ENCODE data around the gene GRK1. TPM values are rescaled to one million over a fixed set of nuclear protein-coding genes. Genes with fewer than 3 reads are reported as not detected.

Gene GRK1
- polyA plus RNA-seq, 1 experiment, result not detected

DNA sequence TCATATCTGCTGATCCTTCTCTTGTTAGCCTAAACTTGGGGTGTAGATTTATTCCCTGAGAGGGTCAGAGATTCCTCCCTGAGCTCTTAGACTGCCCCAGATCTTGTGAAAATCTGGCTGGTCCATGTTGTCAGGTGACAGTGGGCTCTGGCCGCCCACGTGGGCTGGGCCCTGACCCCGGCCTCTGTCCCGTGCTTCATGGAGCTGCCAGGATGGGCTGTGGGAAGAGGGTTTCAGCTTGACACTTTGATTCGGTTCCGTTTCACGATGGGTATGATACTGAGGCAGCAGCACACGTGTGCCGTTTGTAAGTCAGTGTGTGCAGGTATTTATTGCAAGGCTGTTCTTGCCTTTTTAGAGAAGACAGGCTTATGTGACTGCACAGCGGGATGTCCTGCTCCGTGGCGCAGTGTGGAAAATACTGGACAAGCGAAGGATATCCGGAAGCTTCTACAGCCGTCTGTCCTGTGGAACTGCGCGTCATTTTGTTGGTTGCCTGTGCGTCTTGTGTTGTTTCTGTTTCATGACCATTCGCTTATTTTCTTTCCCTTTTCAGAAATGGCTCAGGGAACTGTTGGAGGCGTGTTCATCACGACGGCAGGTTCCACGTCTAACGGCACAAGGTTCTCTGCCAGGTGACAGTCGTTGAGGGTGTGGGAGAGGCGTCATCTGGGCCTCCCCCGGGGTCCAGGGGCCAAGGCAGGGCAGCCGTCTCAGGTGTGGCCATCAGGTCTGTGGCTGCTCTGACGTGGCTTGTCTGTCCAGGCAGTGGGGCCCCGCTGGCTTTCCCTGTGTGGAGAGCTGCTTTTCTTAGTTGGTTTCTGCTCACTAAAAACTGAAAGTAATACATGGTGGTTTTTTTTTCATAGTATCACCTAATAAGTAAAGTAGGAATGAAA lies 29.5 kb upstream of the GRK1 start:
- ChIA-PET POLR2A (no interaction called here), CTCF (no interaction called here)

DNA sequence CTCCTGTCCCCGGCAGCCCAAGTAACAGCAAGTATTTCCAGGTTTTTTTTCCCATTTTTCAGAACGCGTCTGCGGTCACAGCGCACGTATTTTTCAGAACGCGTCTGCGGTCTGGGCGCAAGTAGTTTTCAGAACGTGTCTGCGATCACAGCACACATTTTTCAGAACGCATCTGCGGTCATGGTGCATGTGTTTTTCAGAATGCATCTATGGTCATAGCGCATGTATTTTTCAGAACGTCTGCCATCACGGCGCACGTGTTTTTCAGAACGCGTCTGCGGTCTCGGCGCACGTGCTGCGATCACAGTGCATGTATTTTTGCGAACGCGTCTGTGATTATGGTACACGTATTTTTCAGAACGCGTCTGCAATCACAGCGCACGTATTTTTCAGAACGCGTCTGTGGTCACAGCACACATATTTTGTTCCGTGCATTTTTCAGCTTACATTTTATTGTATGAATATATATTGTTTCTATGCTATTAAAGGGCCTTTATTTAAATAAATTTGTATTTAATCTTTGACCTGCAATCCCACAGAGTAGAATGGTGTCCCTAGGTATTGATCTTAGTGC lies 28.8 kb upstream of the GRK1 start:
- ChIA-PET CTCF (no interaction called here), POLR2A (no interaction called here)
- Histone ChIP-seq H3K4me3 (ENCODE audit: low read depth, low read length) (no peak overlapping the region), H3K27me3 (ENCODE audit: control insufficient read depth, insufficient read depth, low read length) (no peaks in the 10 kb centered on the region), H3K9me3 (ENCODE audit: control insufficient read depth, insufficient read depth, low read length) (no peaks in the 10 kb centered on the region; the same call in none of the 2 replicates), H3K27ac (ENCODE audit: low read depth, low read length) (no peak overlapping the region)
- TF ChIP-seq, protein P1, sequence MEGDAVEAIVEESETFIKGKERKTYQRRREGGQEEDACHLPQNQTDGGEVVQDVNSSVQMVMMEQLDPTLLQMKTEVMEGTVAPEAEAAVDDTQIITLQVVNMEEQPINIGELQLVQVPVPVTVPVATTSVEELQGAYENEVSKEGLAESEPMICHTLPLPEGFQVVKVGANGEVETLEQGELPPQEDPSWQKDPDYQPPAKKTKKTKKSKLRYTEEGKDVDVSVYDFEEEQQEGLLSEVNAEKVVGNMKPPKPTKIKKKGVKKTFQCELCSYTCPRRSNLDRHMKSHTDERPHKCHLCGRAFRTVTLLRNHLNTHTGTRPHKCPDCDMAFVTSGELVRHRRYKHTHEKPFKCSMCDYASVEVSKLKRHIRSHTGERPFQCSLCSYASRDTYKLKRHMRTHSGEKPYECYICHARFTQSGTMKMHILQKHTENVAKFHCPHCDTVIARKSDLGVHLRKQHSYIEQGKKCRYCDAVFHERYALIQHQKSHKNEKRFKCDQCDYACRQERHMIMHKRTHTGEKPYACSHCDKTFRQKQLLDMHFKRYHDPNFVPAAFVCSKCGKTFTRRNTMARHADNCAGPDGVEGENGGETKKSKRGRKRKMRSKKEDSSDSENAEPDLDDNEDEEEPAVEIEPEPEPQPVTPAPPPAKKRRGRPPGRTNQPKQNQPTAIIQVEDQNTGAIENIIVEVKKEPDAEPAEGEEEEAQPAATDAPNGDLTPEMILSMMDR (IDR thresholded peaks at IDR 0.05; ENCODE audit: low read depth, low read length), result no peak
- no peak for DNase-seq (ENCODE audit: low read depth, low spot score)

More for the DNA sequence above, 29.5 kb upstream of the GRK1 start:
- H3K27ac ChIP-seq (ENCODE audit: low read depth, low read length), result no peak overlapping the region
- no peaks in the 10 kb centered on the region for H3K27me3 ChIP-seq (ENCODE audit: control insufficient read depth, insufficient read depth, low read length)
- H3K9me3 ChIP-seq (ENCODE audit: control insufficient read depth, insufficient read depth, low read length), result no peaks in the 10 kb centered on the region; the same call in none of the 2 replicates
- no peak for DNase-seq (ENCODE audit: low read depth, low spot score)
- TF ChIP-seq, protein P1 (IDR thresholded peaks at IDR 0.05; ENCODE audit: low read depth, low read length), result no peak
- H3K4me3 ChIP-seq (ENCODE audit: low read depth, low read length), result no peak overlapping the region

DNA sequence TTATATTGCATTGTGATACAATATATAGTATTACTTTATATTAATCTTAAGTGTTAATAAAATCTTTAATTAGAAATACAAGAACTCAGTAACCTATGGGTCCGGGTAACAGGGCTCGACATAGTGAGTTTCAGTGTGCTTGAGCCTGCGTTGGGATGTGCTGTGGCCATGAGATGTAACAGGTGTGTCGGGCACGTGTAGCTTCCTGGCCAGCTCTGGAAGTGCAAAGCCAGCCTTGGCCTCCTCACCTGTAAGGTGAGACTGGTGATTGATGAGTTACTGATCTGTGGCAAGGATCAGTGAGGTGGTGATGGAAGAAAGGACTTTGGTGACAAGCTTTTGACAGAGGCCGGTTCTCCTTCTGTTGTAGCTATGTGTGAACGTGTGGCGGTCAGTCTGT lies 28.2 kb upstream of the GRK1 start:
- Histone ChIP-seq H3K27me3 (ENCODE audit: control insufficient read depth, insufficient read depth, low read length) (no peaks in the 10 kb centered on the region), H3K9me3 (ENCODE audit: control insufficient read depth, insufficient read depth, low read length) (no peaks in the 10 kb centered on the region; the same call in none of the 2 replicates), H3K4me3 (ENCODE audit: low read depth, low read length) (no peak overlapping the region), H3K27ac (ENCODE audit: low read depth, low read length) (no peak overlapping the region)
- TF ChIP-seq, protein P1 (IDR thresholded peaks at IDR 0.05; ENCODE audit: low read depth, low read length), result no peak
- no peak for DNase-seq (ENCODE audit: low read depth, low spot score)
- POLR2A ChIA-PET, result no interaction called here
- CTCF ChIA-PET, result no interaction called here

DNA sequence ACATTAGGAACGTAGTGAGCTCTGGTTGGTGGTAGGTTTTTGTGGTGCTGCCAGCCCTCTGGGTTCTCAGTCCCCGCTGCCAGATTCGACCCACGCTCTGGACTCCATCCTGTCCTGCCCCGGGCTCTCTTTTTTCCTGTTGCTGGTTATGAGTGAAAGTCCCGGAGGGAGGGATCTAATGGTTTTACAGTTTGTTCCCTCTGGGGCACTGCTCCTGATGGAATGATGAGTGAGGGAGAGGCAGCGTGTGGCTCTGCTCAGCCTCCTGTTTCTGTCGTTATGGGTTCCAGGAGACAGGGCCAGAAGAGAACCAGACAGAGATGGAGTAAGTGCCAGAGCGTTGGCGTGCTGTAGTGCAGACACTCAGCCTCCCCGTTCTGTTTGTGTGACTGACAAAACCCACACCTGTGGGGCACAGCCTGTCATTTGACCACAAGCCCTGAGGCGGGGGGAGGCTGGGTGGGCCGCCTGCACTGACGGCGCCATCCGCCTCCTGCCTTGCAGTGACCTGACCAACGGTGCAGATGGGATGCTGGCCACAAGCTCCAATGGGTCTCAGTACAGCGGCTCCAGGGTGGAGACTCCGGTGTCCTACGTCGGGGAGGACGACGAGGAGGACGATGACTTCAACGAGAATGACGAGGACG lies 27.3 kb upstream of the GRK1 start:
- DNase-seq (ENCODE audit: low read depth, low spot score), result no peak
- POLR2A ChIA-PET, result no interaction called here

More for the DNA sequence above, 27.3 kb upstream of the GRK1 start:
- no peak overlapping the region for H3K27ac ChIP-seq (ENCODE audit: low read depth, low read length)
- H3K27me3 ChIP-seq (ENCODE audit: control insufficient read depth, insufficient read depth, low read length), result no peaks in the 10 kb centered on the region
- TF ChIP-seq, protein P1 (IDR thresholded peaks at IDR 0.05; ENCODE audit: low read depth, low read length), result no peak
- H3K4me3 ChIP-seq (ENCODE audit: low read depth, low read length), result no peak overlapping the region
- H3K9me3 ChIP-seq (ENCODE audit: control insufficient read depth, insufficient read depth, low read length), result no peaks in the 10 kb centered on the region; the same call in none of the 2 replicates
- CTCF ChIA-PET, result no interaction called here

Measured in AG04450 (cell line).